Measurements from ENCODE around the gene OR6C2. TPM values are rescaled to one million over a fixed set of nuclear protein-coding genes. Genes with fewer than 3 reads are reported as not detected.
"Not testable (repeated sequence)": the region's sequence is repeated elsewhere in the genome, so short reads cannot be mapped to it uniquely, and the experiment has no call there.

OR6C2 gene
- total RNA-seq, 4 donors from 2014 or later, result not detected

- H3K27ac ChIP-seq, result no peak within 1 kb of the TSS
- DNase-seq (ENCODE audit: low spot score in 2 of 2), result no peak
- no peak for TF ChIP-seq POLR2A (IDR thresholded peaks at IDR 0.05)
- TF ChIP-seq CTCF (IDR thresholded peaks at IDR 0.05), result no peak
- no peak for TF ChIP-seq EP300 (IDR thresholded peaks at IDR 0.05)
- no peaks in the 10 kb centered on the region for H3K36me3 ChIP-seq
- H3K27me3 ChIP-seq, result no peaks in the 10 kb centered on the region
- 72 to 78% methylated on average over 3 of the region's 3 CpGs for WGBS, 2 donors
- H3K4me3 ChIP-seq, result no peak within 1 kb of the TSS
- H3K9me3 ChIP-seq, result no peaks in the 10 kb centered on the region
- no peaks in the 10 kb centered on the region for H3K4me1 ChIP-seq
Measured at GRCh38 chr12:55470088-55470829, 26.4 kb downstream of the OR6C2 start, which contains the start of gene OR6C70. OR6C70 (minus strand) TSS chr12:55470138; CDS start chr12:55470138, 0 bp downstream.

DNA sequence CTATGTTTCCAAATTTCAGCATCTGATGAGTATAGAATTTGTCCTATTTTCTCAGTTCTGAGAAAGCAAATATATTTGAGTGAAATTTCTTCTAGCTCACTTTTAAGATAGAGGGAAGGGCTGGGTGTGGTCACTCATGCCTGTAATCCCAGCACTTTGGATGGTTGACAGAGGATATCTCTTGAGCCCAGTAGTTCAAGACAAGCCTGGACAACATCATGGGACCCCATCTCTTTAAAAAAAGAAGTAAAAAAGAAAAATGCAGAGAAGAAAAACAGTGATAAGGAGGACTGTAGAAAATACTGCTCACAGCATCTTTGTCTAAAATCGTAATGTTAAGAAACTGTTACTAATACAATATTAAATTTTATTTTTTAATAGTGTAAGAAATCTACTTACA is 28.4 kb downstream of the OR6C2 start:
- H3K9me3 ChIP-seq, result no peaks in the 10 kb centered on the region

DNA sequence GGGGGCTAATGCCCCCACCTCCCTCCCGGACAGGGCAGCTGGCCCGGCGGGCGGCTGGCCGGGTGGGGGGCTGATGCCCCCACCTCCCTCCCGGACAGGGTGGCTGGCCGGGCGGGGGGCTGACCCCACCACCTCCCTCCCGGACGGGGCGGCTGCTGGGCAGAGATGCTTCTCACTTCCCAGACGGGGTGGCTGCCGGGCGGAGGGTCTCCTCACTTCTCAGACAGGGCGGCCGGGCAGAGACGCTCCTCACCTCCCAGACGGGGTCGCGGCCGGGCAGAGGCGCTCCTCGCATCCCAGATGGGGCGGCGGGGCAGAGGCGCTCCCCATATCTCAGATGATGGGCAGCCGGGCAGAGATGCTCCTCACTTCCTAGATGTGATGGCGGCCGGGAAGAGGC is 35.3 kb downstream of the OR6C2 start:
- H3K4me3 ChIP-seq; H3K9me3 ChIP-seq; H3K36me3 ChIP-seq; H3K4me1 ChIP-seq; H3K27me3 ChIP-seq; H3K27ac ChIP-seq; DNase-seq (ENCODE audit: low spot score in 2 of 2): not testable (repeated sequence)
- WGBS, 2 donors, result 98% methylated on average over 11 to 23 of the region's 29 CpGs

More for the DNA sequence above, 28.4 kb downstream of the OR6C2 start:
- H3K27ac ChIP-seq, result no peak overlapping the region
- no peaks in the 10 kb centered on the region for H3K27me3 ChIP-seq
- no peaks in the 10 kb centered on the region for H3K36me3 ChIP-seq
- 94 to 98% methylated on average over 1 of the region's 1 CpG for WGBS, 2 donors
- H3K4me3 ChIP-seq, result no peak overlapping the region
- no peaks in the 10 kb centered on the region for H3K4me1 ChIP-seq
- TF ChIP-seq CTCF (IDR thresholded peaks at IDR 0.05) (no peak), POLR2A (IDR thresholded peaks at IDR 0.05) (no peak), EP300 (IDR thresholded peaks at IDR 0.05) (no peak)
- no peak for DNase-seq (ENCODE audit: low spot score in 2 of 2)

- H3K27me3 ChIP-seq; H3K4me1 ChIP-seq; DNase-seq (ENCODE audit: low spot score in 2 of 2); H3K27ac ChIP-seq; H3K36me3 ChIP-seq; H3K9me3 ChIP-seq; H3K4me3 ChIP-seq: not testable (repeated sequence)
- WGBS, 2 donors, result 60 to 82% methylated on average over 5 to 11 of the region's 13 CpGs
Measured at GRCh38 chr12:55484284-55484683, 40.4 kb downstream of the OR6C2 start.

GRCh38 chr12:55492078-55492477 is 48.2 kb downstream of the OR6C2 start, which contains the start of gene OR6C68:
OR6C68 (plus strand) TSS chr12:55492378; CDS start chr12:55492378, 0 bp downstream.
- Histone ChIP-seq H3K9me3 (no peaks in the 10 kb centered on the region), H3K27me3 (no peaks in the 10 kb centered on the region), H3K4me3 (no peak within 1 kb of the TSS), H3K36me3 (no peaks in the 10 kb centered on the region), H3K27ac (no peak within 1 kb of the TSS), H3K4me1 (no peaks in the 10 kb centered on the region)
- 75 to 77% methylated on average over 2 of the region's 2 CpGs for WGBS, 2 donors
- no peak for DNase-seq (ENCODE audit: low spot score in 2 of 2)
- no peak for TF ChIP-seq EP300 (IDR thresholded peaks at IDR 0.05)
- no peak for TF ChIP-seq POLR2A (IDR thresholded peaks at IDR 0.05)
- TF ChIP-seq CTCF (IDR thresholded peaks at IDR 0.05), result no peak

- Histone ChIP-seq H3K27me3 (no peaks in the 10 kb centered on the region), H3K36me3 (no peaks in the 10 kb centered on the region), H3K9me3 (no peaks in the 10 kb centered on the region), H3K4me3 (no peak overlapping the region), H3K27ac (no peak overlapping the region), H3K4me1 (no peaks in the 10 kb centered on the region)
- WGBS, 2 donors, result 83 to 89% methylated on average over 5 of the region's 5 CpGs
- TF ChIP-seq POLR2A (IDR thresholded peaks at IDR 0.05), result no peak
- TF ChIP-seq CTCF (IDR thresholded peaks at IDR 0.05), result no peak
- no peak for TF ChIP-seq EP300 (IDR thresholded peaks at IDR 0.05)
- DNase-seq (ENCODE audit: low spot score in 2 of 2), result no peak
Measured at GRCh38 chr12:55495490-55495889, 51.6 kb downstream of the OR6C2 start.

All from tibial nerve (tissue), 4 donors.